CD4-positive, alpha-beta T cell treated with Interleukin-2 at 100 ng/mL for 4 hours (primary cell): ENCODE measurements around the gene PRTFDC1.
"Not testable (repeated sequence)": the region's sequence is repeated elsewhere in the genome, so short reads cannot be mapped to it uniquely, and the experiment has no call there.

Experiments used
- DNase-seq: peaks from one replicate; pipeline ENCODE4 v3.0.0-alpha.2; 2020; ENCODE audit warnings: low spot score

Gene PRTFDC1

GRCh38 chr10:24843256-24843655 lies 109.2 kb downstream of the PRTFDC1 start:
- DNase-seq, result no peak

GRCh38 chr10:24842856-24843255 lies 109.5 kb downstream of the PRTFDC1 start:
- no peak for DNase-seq

- no peak for DNase-seq
Measured at GRCh38 chr10:24841530-24841929, 110.9 kb downstream of the PRTFDC1 start.

- no peak for DNase-seq
Measured at GRCh38 chr10:24840784-24841183, 111.6 kb downstream of the PRTFDC1 start.

- DNase-seq, result not testable (repeated sequence)
Measured at GRCh38 chr10:24837781-24838180, 114.6 kb downstream of the PRTFDC1 start.

GRCh38 chr10:24834869-24835268 lies 117.5 kb downstream of the PRTFDC1 start:
- no peak for DNase-seq

- peak; percentile 43 for DNase-seq
Measured at GRCh38 chr10:24826009-24826408, 126.4 kb downstream of the PRTFDC1 start.

GRCh38 chr10:24825551-24825950 lies 126.9 kb downstream of the PRTFDC1 start:
- peak; percentile 10 for DNase-seq

- no peak for DNase-seq
Measured at GRCh38 chr10:24824536-24824935, 127.9 kb downstream of the PRTFDC1 start.

GRCh38 chr10:24824124-24824523 lies 128.3 kb downstream of the PRTFDC1 start:
- no peak for DNase-seq

- DNase-seq, result no peak
Measured at GRCh38 chr10:24822590-24822989, 129.8 kb downstream of the PRTFDC1 start.

GRCh38 chr10:24821986-24822385 lies 130.4 kb downstream of the PRTFDC1 start:
- no peak for DNase-seq

- DNase-seq, result no peak
Measured at GRCh38 chr10:24816868-24817396, 135.5 kb downstream of the PRTFDC1 start.

- DNase-seq, result no peak
Measured at GRCh38 chr10:24814568-24815313, 137.7 kb downstream of the PRTFDC1 start.

GRCh38 chr10:24813856-24814255 lies 138.6 kb downstream of the PRTFDC1 start:
- DNase-seq, result no peak

- DNase-seq, result no peak
Measured at GRCh38 chr10:24806262-24806661, 146.1 kb downstream of the PRTFDC1 start.

GRCh38 chr10:24804956-24805355 lies 147.4 kb downstream of the PRTFDC1 start:
- no peak for DNase-seq

- DNase-seq, result no peak
Measured at GRCh38 chr10:24804392-24804791, 148.0 kb downstream of the PRTFDC1 start.

- no peak for DNase-seq
Measured at GRCh38 chr10:24802378-24802777, 150.0 kb downstream of the PRTFDC1 start.

- DNase-seq, result no peak
Measured at GRCh38 chr10:24800861-24801260, 151.5 kb downstream of the PRTFDC1 start.
